Activated CD4-positive, alpha-beta T cell treated with anti-CD3 and anti-CD28 coated beads, Interleukin-2, amount 50 U/mL, for 16 hours (primary cell): ENCODE data around the gene HTR2B.
"Not testable (repeated sequence)": the region's sequence is repeated elsewhere in the genome, so short reads cannot be mapped to it uniquely, and the experiment has no call there.

Source experiments
- DNase-seq: peaks from one replicate; pipeline ENCODE4 v3.0.0-alpha.2; 2020

Gene HTR2B

DNA sequence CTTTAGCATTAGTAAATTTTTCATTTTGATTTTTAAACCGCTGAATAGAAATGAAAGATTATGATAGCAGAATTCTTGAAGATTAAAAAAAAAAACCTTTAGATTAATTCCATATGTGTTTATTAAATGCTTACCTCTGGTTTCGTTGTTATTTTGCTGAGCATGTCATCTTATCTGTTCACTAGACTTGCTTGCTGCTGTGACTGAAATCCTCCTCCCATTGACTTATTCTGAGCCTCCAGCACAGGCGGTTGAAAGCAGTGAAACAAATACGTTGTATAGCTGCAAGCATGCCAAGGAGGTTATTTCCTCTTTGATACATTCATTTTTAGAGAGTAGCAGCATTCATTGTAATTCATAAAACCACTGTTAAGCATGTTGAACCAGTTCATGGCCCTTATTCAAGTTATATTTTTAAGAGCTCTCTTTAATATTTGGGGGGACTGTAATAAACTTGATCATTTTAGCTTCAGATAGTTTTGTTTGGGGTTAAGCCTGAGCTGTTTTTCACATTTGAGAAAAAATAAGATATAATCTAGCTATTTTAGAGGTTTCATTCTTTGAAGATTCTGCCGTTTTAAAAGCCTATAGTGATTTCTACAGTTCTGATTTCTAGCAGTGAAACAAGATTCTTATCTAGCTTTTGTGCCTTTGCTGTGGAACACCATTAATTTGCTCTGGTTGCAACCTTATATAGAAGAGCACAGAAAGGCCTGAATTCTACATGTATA lies at the start of gene HTR2B:
HTR2B (minus strand) TSS at position 205 of the 731 bp plus-strand sequence. CDS start 1,278 bp downstream, outside the sequence.
- peak; percentile 71 for DNase-seq

DNA sequence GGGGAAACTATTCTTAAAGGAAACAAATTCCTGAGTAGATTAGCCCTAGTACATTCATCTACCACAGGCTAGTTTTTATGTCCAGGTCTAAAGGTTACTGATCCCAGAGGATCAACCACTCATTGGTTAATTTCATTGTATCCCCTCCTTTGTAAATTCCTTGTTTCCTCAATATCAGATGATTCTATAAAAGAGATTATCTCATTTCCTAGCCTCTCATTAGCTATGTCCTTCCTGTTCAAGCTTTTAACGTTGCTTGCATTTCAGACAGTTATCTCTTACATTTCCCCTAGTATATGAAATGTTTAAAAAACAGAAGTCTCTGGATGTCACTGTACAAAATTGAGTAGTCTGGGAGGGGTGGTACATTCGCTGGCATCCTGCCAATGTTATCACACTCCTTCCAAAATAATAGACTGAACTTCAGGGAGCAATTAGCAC lies 49.4 kb upstream of the HTR2B start:
- DNase-seq, result no peak

DNA sequence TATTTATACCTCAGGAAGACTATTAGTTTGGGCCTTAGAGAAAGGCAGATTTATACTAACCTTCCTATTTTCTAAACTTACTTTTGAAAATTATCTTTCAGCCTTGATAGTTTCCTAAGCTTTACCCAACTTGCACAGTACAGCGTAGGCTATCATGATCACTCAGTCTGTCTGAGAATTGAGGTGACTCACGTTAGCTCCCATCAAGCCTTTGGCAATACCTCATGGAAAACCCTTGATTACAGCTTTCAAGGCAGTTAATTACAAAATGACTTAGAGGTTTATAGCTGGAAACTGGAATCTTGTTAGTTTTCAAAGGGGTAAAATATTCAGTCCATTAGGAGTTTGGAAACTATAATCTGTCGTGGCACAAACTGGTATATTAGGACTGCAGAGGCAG lies 47.2 kb upstream of the HTR2B start:
- DNase-seq, result no peak

DNA sequence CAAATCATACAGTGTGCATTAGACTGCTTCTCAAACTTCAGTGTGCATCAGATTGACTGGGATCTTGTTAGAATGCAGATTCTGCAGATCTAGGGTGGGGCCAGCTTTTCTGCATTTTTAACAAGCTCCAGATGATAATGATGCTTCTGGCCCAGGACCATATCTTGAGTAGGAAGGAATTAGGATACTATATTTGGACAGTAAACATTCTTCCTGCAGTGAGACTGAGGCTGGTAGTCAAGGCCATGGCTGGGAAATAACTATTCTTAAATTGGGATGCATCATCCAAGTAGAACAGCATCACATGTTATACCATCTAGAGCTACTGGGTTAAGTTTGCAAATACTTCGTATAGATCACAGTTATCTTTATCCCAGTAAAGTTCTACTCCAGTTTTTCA lies 45.2 kb upstream of the HTR2B start:
- no peak for DNase-seq

DNA sequence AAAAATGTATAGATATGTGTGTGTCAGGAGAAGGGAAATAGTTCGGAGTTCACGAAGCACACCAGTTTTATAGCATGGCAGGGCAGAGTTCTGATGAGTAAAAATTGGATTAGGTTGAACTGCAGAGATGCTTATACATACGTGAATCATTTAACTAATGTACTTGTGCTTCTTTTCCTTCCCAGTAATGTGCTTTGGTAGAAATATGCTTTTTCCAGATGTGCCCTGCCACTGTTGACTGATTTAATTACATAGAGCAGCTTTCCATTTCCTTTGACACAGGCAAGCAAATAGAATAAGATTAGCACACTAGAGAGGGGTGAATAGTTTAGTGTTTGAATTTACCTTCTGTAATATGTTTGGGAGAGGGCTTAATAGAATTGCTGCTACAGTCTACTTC lies 44.6 kb upstream of the HTR2B start:
- no peak for DNase-seq

DNA sequence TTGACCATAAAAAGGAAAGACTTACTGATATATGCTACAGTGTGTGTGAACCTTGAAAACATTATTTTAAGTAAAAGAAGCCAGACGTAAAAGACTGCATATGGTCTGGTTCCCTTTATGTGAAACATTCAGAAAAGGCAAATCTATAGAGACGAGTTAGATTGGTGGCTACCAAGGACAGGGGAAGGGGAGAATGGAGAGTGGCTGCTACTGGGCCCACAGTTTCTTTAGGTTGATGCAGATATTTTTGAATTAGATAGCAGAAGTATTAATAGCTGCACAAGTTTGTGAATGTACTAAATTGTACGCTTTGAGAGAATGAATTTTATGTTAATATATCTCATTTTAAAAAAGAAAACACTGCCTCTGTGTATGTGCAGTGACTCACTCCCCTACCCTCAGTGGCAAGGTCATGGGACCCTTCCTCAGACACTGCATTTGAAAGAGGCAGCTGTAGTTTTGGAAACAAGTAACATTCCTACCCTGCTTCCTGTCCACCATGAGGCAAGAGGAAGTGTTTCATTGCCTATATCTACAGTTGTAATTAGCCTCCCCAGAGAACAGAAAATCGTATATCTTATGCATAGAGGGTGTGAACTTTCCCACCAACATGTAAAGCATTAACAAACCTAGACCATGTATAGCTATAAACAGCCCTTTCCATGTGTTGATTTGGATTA lies 43.8 kb upstream of the HTR2B start:
- no peak for DNase-seq

DNA sequence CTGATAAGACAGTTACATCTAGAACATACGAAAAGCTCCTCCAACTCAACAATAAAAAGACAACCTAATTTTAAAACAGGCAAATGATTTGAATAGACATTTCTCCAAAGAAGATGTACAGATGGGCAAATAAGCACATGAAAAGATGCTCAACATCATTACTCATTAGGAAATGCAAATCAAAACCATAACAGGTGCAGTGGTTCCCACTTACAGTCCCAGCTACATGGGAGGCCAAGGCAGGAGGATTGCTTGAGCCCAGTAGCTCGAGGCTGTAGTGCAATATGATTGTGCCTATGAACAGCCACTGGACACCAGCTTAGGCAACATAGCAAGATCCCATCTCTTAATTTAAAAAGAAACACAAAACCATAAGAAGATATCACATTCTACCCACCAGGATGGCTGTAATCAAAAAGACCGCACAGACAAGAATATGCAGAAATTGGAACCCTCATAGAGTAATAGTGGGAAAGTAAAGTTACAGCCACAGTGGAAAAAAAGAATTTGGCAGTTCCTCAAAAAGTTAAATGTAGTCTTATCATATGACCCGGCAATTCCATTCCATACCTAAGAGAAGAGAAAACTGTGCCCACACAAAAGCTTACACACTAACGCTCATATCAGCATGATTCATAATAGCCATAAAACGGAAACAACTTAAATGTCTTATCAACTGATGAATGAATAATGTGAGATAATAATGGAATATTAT lies 43.1 kb upstream of the HTR2B start:
- no peak for DNase-seq

DNA sequence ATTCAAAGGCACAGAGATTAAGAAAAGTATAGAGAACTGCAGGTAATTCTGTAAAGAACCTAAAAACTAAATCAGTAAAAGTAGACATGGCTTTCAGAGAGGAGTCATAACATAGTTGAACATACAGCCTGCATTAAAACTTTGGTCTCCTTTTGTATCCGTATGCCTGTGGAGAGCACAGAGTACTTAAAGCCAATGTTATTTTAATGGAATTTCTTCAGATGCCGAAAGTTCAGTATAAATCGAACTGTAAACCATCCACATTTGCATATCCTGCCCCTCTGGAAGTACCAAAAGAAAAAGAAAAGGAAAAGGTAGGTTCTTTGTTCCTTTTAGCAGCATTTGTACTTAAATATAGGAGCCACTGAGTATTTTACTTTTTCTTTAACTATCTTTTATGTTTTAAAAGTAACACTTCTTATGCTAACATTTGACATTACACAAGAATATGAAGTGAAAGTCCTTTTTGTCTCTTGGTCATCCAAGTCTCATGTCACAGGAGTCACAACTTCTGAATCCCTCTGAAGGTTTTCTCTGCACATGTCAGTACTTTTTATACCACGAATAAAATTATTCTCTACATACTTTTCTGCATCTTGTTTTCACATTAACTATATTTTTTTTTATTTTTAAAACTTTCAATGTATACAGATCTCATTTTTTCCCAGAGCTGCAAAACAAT lies 38.7 kb upstream of the HTR2B start:
- no peak for DNase-seq

DNA sequence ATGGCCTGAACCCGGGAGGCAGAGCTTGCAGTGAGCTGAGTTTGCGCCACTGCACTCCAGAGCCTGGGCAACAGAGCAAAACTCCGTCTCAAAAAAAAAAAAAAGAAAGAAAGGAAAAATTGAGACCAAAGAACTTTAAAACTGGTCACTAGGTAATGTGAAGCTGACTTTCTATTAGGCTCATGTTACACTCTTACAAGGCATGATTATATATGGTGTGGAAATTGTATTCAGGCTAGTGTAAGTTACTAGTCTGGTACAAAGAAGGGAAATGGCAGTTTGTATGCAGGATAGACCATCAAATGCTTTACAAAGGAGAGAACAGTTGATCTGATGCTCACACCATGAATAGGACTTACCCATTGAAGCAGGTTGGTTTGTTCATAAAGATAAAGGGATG lies 38.2 kb upstream of the HTR2B start:
- DNase-seq, result no peak

DNA sequence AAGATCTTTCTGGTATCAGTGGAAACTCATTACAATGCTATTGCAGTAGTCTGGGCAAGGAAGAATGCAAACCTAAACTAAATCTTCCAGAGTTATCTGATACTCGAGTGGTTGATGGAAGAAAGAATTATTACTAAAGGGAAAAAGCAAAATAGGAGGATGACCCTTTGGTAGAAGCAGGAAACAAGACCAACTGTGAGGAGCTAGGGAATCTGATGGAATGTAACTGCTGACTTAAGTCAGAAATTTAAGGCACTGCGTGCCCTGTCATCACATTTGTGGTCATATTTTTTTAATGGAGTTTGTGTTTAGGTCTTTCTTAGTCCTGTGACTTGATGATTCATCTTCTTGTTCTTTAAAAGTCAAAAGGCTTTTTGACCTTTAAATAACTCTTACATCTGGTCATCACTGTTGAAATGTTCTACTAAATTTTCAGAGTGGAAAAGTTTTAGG lies 37.1 kb upstream of the HTR2B start:
- DNase-seq, result no peak

DNA sequence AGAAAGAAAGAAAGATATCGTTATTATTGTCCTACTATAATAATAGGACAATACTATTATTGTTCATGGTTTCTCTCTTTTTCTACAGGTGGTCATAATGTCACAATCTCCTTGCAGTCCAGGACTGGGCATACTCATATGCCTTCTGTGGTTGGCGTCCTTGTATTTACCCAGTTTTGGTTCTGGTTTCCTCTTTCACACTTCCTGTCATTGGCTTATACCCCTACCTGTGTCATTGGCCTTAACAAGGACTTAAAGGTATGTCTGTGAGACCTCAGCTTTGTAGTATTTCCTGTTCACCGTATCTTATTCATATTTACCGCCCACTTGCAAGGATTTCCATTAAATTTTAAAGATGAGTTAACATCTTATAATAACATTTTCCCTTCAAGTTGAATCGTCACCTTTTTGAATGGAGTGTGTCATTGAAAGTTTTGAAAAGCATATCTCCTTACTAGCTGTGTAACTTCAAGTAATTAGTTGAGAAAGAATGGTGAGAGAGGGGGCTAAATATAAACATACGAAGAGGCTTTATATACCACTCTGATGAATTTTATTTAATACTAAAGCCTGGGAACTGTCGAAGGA lies 36.5 kb upstream of the HTR2B start:
- DNase-seq, result peak; percentile 30

DNA sequence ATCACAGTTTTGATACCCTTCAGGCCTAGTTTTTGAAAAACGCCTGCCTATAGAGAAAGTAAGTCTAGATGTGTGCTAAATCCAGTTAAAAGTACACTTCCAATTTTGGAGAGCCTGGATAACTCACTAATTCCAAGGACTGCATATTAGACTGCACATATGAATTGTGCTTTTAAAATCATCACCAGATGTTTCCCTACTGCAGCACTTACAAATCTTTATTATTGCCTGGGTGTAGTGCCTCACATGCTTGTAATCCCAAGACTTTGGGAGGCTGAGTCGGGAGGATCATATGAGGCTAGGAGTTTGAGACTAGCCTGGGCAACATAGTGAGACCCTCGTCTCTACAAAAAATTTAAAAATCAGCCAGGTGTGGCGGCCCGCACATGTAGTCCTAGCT lies 35.9 kb upstream of the HTR2B start:
- DNase-seq, result no peak

DNA sequence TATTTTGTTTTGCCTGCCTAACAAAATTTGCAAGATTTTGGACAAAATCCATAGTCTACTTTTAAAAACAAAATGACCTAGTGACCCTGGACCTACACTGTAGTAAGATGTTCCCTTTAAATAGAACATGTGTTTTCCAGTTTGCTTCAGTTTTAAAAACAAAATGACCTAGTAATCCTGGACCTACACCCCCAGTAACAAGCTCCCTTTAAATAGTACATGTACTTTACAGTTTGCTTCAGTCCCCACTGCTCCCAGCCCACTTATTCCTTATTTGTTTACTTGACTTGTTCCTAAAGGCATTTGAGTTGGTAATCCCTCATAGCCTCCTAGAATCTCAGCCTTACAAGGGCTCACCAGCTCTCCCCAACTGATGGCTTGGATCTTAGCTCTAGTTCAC lies 34.5 kb upstream of the HTR2B start:
- DNase-seq, result no peak

DNA sequence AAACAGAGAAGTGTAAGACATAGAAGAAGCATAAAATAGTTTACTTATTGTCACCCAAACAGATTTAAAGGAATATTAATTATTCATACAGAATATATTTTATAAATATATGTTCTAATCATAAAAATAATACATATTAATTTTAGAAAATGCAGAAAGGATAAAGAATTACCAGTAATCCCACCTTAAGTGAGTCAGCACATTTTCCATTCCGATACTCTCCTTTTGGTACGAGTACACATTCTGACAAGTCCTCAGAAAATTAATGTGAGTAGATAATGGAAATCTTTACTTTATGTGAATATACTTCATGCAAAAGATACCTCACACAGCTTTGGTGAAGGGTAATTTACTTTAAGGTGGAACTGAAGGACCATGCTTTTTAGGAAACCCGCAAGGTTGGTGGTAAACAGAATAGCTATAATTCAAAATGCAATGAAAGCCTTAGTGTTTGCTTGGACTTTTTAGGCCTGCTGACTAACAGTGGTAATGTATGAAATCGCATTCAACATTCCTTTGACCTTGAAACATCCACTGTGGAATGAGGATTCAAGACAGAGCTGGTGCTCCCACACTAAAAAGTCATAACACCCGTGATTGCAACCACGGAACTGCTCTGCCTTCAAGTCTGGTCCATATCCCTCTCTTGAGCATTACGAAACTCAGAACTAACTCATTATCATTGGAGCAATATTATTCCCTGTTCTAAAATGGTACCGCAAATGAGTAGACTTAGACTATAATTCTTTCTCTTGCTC lies 28.1 kb upstream of the HTR2B start:
- DNase-seq, result no peak

DNA sequence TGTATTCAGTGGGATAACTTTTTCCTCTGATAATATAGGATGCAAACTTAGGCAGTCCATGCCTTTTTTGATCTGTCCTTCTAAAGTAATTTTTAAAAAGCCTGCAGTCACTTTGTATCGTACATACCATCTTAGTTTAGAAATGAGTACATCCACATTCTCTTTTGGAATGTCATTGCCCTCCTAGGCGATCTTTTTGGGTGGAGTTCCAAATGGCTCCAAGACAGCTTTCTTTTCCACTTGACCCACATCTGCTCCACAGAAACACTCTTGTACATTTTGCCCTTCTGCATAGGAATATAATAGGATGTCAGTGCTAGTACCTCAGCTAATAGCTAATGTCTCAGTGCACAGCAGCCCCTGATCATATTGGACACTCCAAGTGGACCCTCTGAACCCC lies 21.8 kb upstream of the HTR2B start:
- DNase-seq, result no peak

DNA sequence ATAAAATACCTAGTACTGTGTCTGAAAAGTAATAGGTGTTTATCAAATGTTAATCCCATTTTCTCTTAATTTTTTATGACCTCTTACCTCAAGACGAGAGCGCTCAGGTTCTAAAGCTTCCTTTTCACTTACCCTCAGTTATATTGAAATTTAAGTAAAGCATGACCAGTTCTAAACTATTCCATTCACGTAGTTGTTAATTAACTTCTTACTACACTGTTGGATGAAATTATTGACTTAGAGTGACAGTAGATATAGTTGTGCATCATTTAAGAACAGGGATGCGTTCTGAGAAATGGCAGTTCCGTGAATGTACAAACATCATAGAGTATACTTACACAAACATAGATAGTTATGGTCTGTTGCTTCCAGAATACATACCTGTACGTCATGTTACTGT lies 20.1 kb upstream of the HTR2B start:
- no peak for DNase-seq

DNA sequence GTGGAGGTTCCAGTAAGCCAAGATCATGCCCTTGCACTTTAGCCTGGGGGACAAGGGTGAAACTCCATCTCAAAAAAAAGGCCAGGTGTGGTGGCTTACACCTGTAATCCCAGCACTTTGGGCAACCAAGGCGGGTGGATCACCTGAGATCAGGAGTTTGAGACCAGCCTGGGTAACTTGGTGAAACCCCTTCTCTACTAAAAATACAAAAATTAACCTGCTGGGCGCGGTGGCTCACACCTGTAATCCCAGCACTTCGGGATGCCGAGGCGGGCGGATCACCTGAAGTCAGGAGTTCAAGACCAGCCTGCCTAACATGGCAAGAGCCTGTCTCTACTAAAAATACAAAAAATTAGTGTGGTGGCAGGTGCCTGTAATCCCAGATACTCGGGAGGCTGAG lies 16.0 kb upstream of the HTR2B start:
- not testable (repeated sequence) for DNase-seq

DNA sequence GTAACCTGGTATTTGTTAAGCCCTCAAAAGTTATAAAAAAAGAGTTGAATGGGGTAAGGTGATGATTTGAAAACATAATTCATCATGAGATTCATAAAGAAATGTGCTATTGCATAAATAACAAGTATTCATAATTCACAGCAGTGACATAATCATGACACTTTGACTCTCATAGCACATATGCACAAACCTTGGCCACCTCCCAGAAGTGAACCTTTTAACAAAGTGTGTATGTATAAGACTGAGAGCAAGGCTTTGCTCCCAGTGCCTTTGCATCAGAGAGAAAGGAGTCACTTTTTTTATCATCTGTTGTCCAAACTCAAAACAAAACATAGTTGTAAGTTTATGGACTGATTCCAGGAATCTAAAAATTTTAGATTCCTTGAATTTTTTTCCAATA lies 15.0 kb upstream of the HTR2B start:
- DNase-seq, result no peak

DNA sequence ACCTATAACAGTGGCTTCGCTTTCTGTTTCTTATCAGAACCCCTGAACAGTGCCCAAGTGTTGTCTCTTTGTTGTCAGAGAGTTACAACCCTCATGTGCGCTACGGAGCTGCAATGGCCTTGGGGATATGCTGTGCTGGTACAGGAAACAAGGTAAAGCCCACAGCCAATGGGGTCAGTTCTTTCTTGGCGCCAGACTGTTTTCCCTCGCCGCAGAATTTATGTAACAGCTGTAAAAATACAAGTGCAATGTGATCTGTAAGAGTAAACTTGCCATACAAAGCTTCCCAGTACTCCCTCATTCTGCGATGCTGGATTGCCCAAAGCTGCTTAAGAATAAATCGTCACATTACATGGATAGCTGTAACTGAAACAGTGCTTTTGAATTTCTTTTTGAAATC lies 13.9 kb upstream of the HTR2B start:
- DNase-seq, result no peak

DNA sequence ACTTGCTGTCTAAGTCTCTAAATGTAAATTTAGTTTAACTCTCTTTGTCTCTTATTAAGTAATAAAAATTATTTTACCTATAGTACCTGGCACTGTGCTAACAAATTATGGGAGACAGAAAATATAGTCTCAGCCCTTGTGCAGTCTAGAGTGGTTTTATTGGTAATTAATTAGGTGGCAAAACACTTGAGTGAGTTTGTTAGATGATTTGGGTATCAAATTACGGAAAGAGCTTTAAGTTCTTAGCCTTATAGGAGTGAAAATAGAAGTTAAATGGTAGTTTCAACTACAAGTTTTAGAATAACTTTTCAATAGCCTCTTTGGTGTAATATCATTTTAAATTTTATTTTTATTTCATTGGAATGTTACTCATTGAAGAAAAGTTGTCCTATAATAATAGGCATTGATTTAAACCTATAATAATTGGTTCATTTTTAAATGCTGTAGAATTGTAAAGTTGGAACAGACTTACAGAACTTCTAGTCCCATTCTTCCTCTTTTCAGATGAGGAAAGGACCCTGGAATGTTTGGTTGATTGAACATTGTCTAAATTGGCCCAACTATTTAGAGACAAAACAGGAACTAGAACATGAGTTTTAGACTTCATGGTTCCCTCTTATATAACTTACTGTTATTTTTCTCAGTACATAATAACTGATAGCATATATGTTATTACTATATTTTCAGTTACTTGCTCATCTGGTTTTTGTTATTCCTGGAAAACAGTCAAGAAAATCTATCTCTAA lies 10.2 kb upstream of the HTR2B start:
- no peak for DNase-seq

DNA sequence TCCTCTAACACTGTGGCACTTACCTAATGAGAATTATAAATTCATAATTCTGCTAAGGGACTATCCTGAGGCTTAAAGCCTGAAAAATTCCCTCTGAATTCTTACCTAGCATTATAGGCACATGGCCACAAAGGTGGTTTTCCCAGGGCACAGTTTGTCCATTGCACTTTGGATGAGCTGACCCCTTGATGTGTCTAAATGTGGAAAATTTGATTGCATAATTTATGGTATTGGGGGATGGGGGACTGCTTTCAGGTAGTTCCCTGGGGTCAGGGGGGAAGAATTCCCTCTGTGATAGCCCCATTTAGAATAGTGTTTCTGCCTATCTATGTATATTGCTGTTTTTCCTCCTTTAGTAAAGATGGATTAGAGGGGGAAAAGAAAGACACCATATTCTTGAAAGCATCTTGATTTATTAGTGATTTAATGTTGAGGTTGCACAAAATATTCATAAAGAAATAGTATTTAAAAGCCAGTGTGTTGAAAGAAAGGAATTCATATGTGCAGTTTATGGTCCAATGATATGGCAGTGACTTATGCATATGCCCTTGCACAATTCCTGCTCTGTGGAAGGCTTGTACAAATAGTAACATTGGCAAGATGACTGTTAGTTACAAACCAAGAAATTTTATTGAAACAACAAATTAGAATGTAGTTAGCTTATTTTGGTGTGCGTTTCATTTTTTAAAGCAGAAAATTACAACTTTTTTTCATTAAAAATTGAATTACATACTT lies 8.7 kb upstream of the HTR2B start:
- no peak for DNase-seq
